ENCODE results near the gene FLYWCH2.

GRCh38 chr16:2879854-2880508, 3.0 kb upstream of the FLYWCH2 start:
- TF ChIP-seq CTCF (IDR thresholded peaks at IDR 0.05 in 8 of 11, conservative IDR thresholded peaks at IDR 0.05 in 3 of 11) (no peak), POLR2A (IDR thresholded peaks at IDR 0.05) (no peak), POLR2AphosphoS5 (IDR thresholded peaks at IDR 0.05) (no peak)
